HEK293 (cell line): Measurements from ENCODE around the gene KIFC1.
"Not testable (repeated sequence)": the region's sequence is repeated elsewhere in the genome, so short reads cannot be mapped to it uniquely, and the experiment has no call there.

ENCODE experiments used
- CTCF ChIA-PET: fragments of 350-600 bp; formaldehyde crosslinking; extraction: SDS; loops from one replicate; lab custom pipeline; 2021; ENCODE audit warnings: antibody characterized with exemption; lab: Yijun Ruan, JAX
- POLR2A ChIA-PET: fragments of 300-600 bp; formaldehyde crosslinking; extraction: SDS; loops from one replicate; lab custom pipeline; 2020; ENCODE audit warnings: antibody characterized with exemption, inconsistent platforms; lab: Yijun Ruan, JAX
- H3K27ac ChIP-seq: fragments of 200-500 bp; sonication (Bioruptor generic); 2 replicates; pipeline ENCODE4 v1.5.1; 2014; ENCODE audit warnings: low read depth, low read length, control low read depth, inconsistent platforms; ENCODE audit errors: extremely low read depth
- H3K36me3 ChIP-seq, 2 experiments: fragments of 200-500 bp in 1 of 2; sonication (Bioruptor generic) in 1 of 2; 1 replicate in 1 of 2; 2 replicates in 1 of 2; pipeline ENCODE4 v1.5.1; 2014 to 2017; ENCODE audit warnings: inconsistent platforms in 2 of 2, low read length in 2 of 2; ENCODE audit not compliant: control insufficient read depth in 2 of 2, insufficient read depth in 1 of 2
- H3K4me1 ChIP-seq: fragments of 200-500 bp; sonication (Bioruptor generic); 2 replicates; pipeline ENCODE4 v1.5.1; 2014; ENCODE audit warnings: mild to moderate bottlenecking, low read length, inconsistent platforms; ENCODE audit not compliant: control insufficient read depth, insufficient read depth
- H3K4me3 ChIP-seq: 2 replicates; pipeline ENCODE4 v1.5.1; 2011; ENCODE audit warnings: low read depth, mild to moderate bottlenecking, control low read depth, low read length, moderate library complexity
- H3K9me3 ChIP-seq: fragments of 200-500 bp; sonication (Bioruptor generic); 2 replicates; pipeline ENCODE4 v1.5.1; 2014; ENCODE audit warnings: low read depth, low read length, inconsistent platforms; ENCODE audit not compliant: control insufficient read depth, insufficient read depth
- EGR2 ChIP-seq: fragments of 450-650 bp; formaldehyde crosslinking; IDR thresholded peaks from 2 replicates; pipeline ENCODE4 v1.5.1; 2016; ENCODE audit warnings: low read depth, missing biosample characterization, missing genetic modification characterization
- GLIS2 ChIP-seq: fragments of 450-650 bp; formaldehyde crosslinking; IDR thresholded peaks from 2 replicates; pipeline ENCODE4 v1.5.1; 2016; ENCODE audit warnings: missing biosample characterization, missing genetic modification characterization
- HOXA7 ChIP-seq: sonication (generic); formaldehyde crosslinking; IDR thresholded peaks from 2 replicates; pipeline ENCODE4 v1.8.1; 2022; ENCODE audit warnings: missing genetic modification reagents, borderline replicate concordance
- KLF1 ChIP-seq: fragments of 450-650 bp; formaldehyde crosslinking; IDR thresholded peaks from 2 replicates; pipeline ENCODE4 v1.5.1; 2016; ENCODE audit warnings: missing biosample characterization, missing genetic modification characterization
- PRDM1 ChIP-seq: fragments of 450-650 bp; formaldehyde crosslinking; IDR thresholded peaks from 2 replicates; pipeline ENCODE4; 2016; ENCODE audit warnings: missing biosample characterization, missing genetic modification characterization
- SP7 ChIP-seq: fragments of 450-650 bp; formaldehyde crosslinking; IDR thresholded peaks from 2 replicates; pipeline ENCODE4 v1.5.1; 2016; ENCODE audit warnings: missing biosample characterization, missing genetic modification characterization
- TRIM28 ChIP-seq: IDR thresholded peaks from 2 replicates; pipeline ENCODE4 v1.6.1; 2011; ENCODE audit warnings: low read length, control low read depth, borderline replicate concordance
- ZBTB17 ChIP-seq: fragments of 450-650 bp; formaldehyde crosslinking; IDR thresholded peaks from 2 replicates; pipeline ENCODE4 v1.5.1; 2016; ENCODE audit warnings: missing biosample characterization, missing genetic modification characterization
- ZFHX2 ChIP-seq: fragments of 450-650 bp; formaldehyde crosslinking; conservative IDR thresholded peaks from 2 replicates; pipeline ENCODE4 v1.5.1; 2016; ENCODE audit warnings: missing biosample characterization, missing genetic modification characterization
- ZFP69B ChIP-seq: fragments of 450-650 bp; formaldehyde crosslinking; IDR thresholded peaks from 2 replicates; pipeline ENCODE4 v1.5.1; 2016; ENCODE audit warnings: missing biosample characterization, missing genetic modification characterization
- ZNF121 ChIP-seq: fragments of 450-650 bp; formaldehyde crosslinking; IDR thresholded peaks from 2 replicates; pipeline ENCODE4 v1.5.1; 2016; ENCODE audit warnings: missing biosample characterization, missing genetic modification characterization
- ZNF19 ChIP-seq: fragments of 450-650 bp; formaldehyde crosslinking; IDR thresholded peaks from 2 replicates; pipeline ENCODE4; 2016; ENCODE audit warnings: missing biosample characterization, missing genetic modification characterization, low read depth
- ZNF24 ChIP-seq: fragments of 450-650 bp; formaldehyde crosslinking; IDR thresholded peaks from 2 replicates; pipeline ENCODE4 v1.5.1; 2016; ENCODE audit warnings: missing biosample characterization, missing genetic modification characterization
- ZNF248 ChIP-seq: fragments of 450-650 bp; formaldehyde crosslinking; IDR thresholded peaks from 2 replicates; pipeline ENCODE4 v1.5.1; 2017; ENCODE audit warnings: missing biosample characterization, missing genetic modification characterization
- ZNF394 ChIP-seq: fragments of 450-650 bp; formaldehyde crosslinking; IDR thresholded peaks from 2 replicates; pipeline ENCODE4 v1.5.1; 2016; ENCODE audit warnings: missing biosample characterization, missing genetic modification characterization, mild to moderate bottlenecking, moderate library complexity, borderline replicate concordance
- ZNF449 ChIP-seq: fragments of 450-650 bp; formaldehyde crosslinking; IDR thresholded peaks from 2 replicates; pipeline ENCODE4 v1.5.1; 2017; ENCODE audit warnings: missing biosample characterization, mild to moderate bottlenecking, missing genetic modification characterization, moderate library complexity
- ZNF585B ChIP-seq: fragments of 450-650 bp; formaldehyde crosslinking; IDR thresholded peaks from 2 replicates; pipeline ENCODE4 v1.5.1; 2016; ENCODE audit warnings: missing biosample characterization, missing genetic modification characterization
- ZNF664 ChIP-seq: fragments of 450-650 bp; formaldehyde crosslinking; IDR thresholded peaks from 2 replicates; pipeline ENCODE4 v1.5.1; 2016; ENCODE audit warnings: missing biosample characterization, missing genetic modification characterization
- ZNF76 ChIP-seq: fragments of 450-650 bp; formaldehyde crosslinking; IDR thresholded peaks from 2 replicates; pipeline ENCODE4; 2016; ENCODE audit warnings: low read depth, missing biosample characterization, missing genetic modification characterization, borderline replicate concordance
- ZNF843 ChIP-seq: fragments of 450-650 bp; formaldehyde crosslinking; IDR thresholded peaks from 2 replicates; pipeline ENCODE4 v1.5.1; 2016; ENCODE audit warnings: missing biosample characterization, missing genetic modification characterization
- TF ChIP-seq, protein P1 (sequence below): fragments of 450-650 bp; formaldehyde crosslinking; IDR thresholded peaks from 2 replicates; pipeline ENCODE4 v1.5.1; 2016; ENCODE audit warnings: missing biosample characterization, missing genetic modification characterization
- TF ChIP-seq, protein P2 (sequence below): fragments of 450-650 bp; formaldehyde crosslinking; IDR thresholded peaks from 2 replicates; pipeline ENCODE4 v1.5.1; 2016; ENCODE audit warnings: missing biosample characterization, missing genetic modification characterization
- TF ChIP-seq, protein P3 (sequence below): fragments of 450-650 bp; formaldehyde crosslinking; IDR thresholded peaks from 2 replicates; pipeline ENCODE4 v1.5.1; 2016; ENCODE audit warnings: missing biosample characterization, missing genetic modification characterization

KIFC1 gene

GRCh38 chr6:33359331-33359730 is 32.3 kb upstream of the KIFC1 start:
- Histone ChIP-seq H3K27ac (no peak overlapping the region), H3K36me3 (no peaks in the 10 kb centered on the region)
- TF ChIP-seq PRDM1 (tag by site-specific recombination) (no peak), ZNF24 (tag by site-specific recombination) (no peak), ZNF449 (tag by site-specific recombination) (no peak), ZNF76 (tag by site-specific recombination) (no peak), ZNF843 (tag by site-specific recombination) (no peak), ZNF248 (tag by site-specific recombination) (no peak), ZNF664 (tag by site-specific recombination) (no peak), TRIM28 (no peak), KLF1 (tag by site-specific recombination) (no peak), HOXA7 (CRISPR knock-in tag) (no peak), GLIS2 (no peak), ZNF585B (tag by site-specific recombination) (no peak), ZNF19 (tag by site-specific recombination) (no peak)
- TF ChIP-seq, protein P1, sequence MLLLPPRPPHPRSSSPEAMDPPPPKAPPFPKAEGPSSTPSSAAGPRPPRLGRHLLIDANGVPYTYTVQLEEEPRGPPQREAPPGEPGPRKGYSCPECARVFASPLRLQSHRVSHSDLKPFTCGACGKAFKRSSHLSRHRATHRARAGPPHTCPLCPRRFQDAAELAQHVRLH (tag by site-specific recombination): no peak
- TF ChIP-seq, all 188 proteins: peak for 0
- Histone ChIP-seq H3K4me1 (peaks cover 3% of the 10 kb centered on the region; the same call in 1 of the 2 replicates), H3K9me3 (no peaks in the 10 kb centered on the region), H3K4me3 (no peak overlapping the region)
- ChIA-PET CTCF (interaction anchor here (0.6 to 1.5 kb wide), 4 partner anchors 14 to 121 kb away, joined by 3 to 7 read pairs (median 5); no protein-coding TSS in a partner anchor), POLR2A (no interaction called here)

GRCh38 chr6:33363486-33363885 is 28.1 kb upstream of the KIFC1 start:
- ChIA-PET CTCF (interaction anchor here (0.6 to 6.2 kb wide), 2 partner anchors 18 to 335 kb away, joined by 3 to 30 read pairs; no protein-coding TSS in a partner anchor), POLR2A (interaction anchor here (1.2 kb wide), 1 partner anchor 12 kb away, joined by 6 read pairs; no protein-coding TSS in a partner anchor)
- TF ChIP-seq ZNF121 (tag by site-specific recombination) (peak; percentile 69; the same call in 1 of the 2 replicates), EGR2 (tag by site-specific recombination) (peak; percentile 65), ZFHX2 (tag by site-specific recombination) (peak; percentile 76)
- not testable (repeated sequence) for H3K36me3 ChIP-seq, H3K9me3 ChIP-seq, H3K27ac ChIP-seq, H3K4me1 ChIP-seq, H3K4me3 ChIP-seq

- H3K27ac ChIP-seq, H3K36me3 ChIP-seq, H3K4me1 ChIP-seq, H3K4me3 ChIP-seq, H3K9me3 ChIP-seq: not testable (repeated sequence)
- ChIA-PET POLR2A (interaction anchor here (0.6 to 1.2 kb wide), 3 partner anchors 10 to 393 kb away, joined by 3 to 6 read pairs (median 5); no protein-coding TSS in a partner anchor), CTCF (interaction anchor here (0.6 to 6.2 kb wide), 9 partner anchors 16 to 349 kb away, joined by 3 to 30 read pairs (median 4); partner anchors contain the start of gene ZBTB22)
- TF ChIP-seq, protein P2, sequence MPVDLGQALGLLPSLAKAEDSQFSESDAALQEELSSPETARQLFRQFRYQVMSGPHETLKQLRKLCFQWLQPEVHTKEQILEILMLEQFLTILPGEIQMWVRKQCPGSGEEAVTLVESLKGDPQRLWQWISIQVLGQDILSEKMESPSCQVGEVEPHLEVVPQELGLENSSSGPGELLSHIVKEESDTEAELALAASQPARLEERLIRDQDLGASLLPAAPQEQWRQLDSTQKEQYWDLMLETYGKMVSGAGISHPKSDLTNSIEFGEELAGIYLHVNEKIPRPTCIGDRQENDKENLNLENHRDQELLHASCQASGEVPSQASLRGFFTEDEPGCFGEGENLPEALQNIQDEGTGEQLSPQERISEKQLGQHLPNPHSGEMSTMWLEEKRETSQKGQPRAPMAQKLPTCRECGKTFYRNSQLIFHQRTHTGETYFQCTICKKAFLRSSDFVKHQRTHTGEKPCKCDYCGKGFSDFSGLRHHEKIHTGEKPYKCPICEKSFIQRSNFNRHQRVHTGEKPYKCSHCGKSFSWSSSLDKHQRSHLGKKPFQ (tag by site-specific recombination): peak; percentile 62; the same call in 1 of the 2 replicates
- TF ChIP-seq, protein P3, sequence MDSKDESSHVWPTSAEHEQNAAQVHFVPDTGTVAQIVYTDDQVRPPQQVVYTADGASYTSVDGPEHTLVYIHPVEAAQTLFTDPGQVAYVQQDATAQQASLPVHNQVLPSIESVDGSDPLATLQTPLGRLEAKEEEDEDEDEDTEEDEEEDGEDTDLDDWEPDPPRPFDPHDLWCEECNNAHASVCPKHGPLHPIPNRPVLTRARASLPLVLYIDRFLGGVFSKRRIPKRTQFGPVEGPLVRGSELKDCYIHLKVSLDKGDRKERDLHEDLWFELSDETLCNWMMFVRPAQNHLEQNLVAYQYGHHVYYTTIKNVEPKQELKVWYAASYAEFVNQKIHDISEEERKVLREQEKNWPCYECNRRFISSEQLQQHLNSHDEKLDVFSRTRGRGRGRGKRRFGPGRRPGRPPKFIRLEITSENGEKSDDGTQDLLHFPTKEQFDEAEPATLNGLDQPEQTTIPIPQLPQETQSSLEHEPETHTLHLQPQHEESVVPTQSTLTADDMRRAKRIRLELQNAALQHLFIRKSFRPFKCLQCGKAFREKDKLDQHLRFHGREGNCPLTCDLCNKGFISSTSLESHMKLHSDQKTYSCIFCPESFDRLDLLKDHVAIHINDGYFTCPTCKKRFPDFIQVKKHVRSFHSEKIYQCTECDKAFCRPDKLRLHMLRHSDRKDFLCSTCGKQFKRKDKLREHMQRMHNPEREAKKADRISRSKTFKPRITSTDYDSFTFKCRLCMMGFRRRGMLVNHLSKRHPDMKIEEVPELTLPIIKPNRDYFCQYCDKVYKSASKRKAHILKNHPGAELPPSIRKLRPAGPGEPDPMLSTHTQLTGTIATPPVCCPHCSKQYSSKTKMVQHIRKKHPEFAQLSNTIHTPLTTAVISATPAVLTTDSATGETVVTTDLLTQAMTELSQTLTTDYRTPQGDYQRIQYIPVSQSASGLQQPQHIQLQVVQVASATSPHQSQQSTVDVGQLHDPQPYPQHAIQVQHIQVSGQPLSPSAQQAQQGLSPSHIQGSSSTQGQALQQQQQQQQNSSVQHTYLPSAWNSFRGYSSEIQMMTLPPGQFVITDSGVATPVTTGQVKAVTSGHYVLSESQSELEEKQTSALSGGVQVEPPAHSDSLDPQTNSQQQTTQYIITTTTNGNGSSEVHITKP (tag by site-specific recombination): peak; percentile 83
- TF ChIP-seq ZFP69B: peak; percentile 65
- 0 out of 2 replicates have a peak, but pooled peaks have one; percentile 13 for TF ChIP-seq ZBTB17 (tag by site-specific recombination)
- peak; percentile 51; the same call in 1 of the 2 replicates for TF ChIP-seq SP7
- peak; percentile 80 for TF ChIP-seq ZNF394 (tag by site-specific recombination)
Measured at GRCh38 chr6:33364475-33365205, 27.0 kb upstream of the KIFC1 start.
